RPMI7951 (cell line): ENCODE data around the gene CACNB4. TPM values are rescaled to one million over a fixed set of nuclear protein-coding genes. Genes with fewer than 3 reads are reported as not detected.
"Not testable (repeated sequence)": the region's sequence is repeated elsewhere in the genome, so short reads cannot be mapped to it uniquely, and the experiment has no call there.

ENCODE experiments used
- DNase-seq: peaks from one replicate; pipeline ENCODE4 v3.0.0-alpha.2; 2012; ENCODE audit warnings: low read depth
- total RNA-seq: library from RNA; depleted of rRNA; stranded (reverse); fragments of >200 nt; shearing (Covaris generic); gene quantifications from 2 replicates; pipeline ENCODE4 v1.2.3, GENCODE V29; 2014; rRNA removed

Gene CACNB4
- 0.10 and 0.12 TPM in 2 replicates for total RNA-seq

DNA sequence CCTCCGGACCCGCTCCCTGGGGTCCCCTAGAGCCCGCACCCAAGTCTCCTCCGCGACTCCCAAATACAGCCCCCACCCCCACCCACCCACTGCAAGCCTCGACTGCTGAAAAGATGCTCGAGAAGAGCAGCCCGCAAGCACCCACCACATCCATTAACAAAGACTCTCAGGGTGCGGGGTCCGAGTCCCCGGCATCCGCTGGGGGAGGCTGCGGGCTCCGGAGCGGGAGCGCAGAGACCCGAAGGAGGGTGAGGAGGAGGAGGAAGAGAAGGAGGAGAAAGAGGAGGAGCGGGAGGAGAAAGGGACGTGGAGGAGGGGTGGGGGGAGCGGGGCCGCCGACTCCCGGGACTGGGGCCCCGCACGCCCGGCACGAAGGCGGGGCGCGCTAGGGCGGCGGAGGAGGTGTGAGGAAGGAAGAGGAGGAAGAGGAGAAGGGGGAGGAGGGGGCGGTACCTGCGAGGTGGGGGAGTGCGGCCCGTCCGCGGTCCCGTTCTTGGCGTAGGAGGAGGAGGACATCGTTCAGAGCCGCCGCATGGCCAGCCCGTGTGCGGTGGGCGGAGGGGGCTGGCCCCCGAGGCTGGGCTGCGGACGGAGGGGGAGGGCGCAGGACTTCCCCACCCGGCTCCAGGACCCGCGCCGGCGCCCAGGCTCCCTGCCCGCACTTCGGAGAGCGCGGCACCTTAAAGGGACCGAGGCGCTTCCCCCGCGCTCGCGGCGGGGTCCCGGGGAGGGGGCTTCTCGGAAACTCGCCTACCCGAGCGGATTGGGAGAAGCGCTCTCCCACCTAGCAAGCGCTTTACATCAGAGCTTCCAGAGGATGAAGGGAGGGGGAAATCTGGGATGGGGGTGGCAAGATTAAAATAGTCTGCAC, at the start of gene CACNB4:
Gene CACNB4 (minus strand): TSS at position 549 of the 871 bp plus-strand sequence.
- no peak for DNase-seq

- peak; percentile 2 for DNase-seq
Measured at GRCh38 chr2:152134488-152135280, 35.8 kb upstream of the CACNB4 start.

GRCh38 chr2:152132306-152132705, 33.5 kb upstream of the CACNB4 start:
- no peak for DNase-seq

GRCh38 chr2:152127628-152128027, 28.8 kb upstream of the CACNB4 start:
- no peak for DNase-seq

GRCh38 chr2:152126664-152127063, 27.8 kb upstream of the CACNB4 start:
- peak; percentile 17 for DNase-seq

DNA sequence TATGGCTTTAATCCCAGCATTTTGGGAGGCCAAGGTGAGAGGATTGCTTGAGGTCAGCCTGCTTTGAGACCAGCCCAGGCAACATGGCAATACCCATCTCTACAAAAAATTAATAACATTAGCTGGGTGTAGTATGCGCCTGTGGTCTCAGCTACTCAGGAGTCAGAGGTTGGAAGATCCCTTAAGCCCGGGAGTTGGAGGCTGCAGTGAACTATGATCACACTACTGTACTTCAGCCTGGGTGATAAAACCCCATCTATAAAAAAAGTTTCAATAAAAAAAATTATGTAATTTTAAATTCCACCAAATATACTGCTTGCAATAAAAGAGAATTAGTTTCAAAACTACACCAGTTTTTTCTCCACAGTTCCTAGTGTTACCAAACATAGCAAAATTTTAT, 23.3 kb upstream of the CACNB4 start:
- no peak for DNase-seq

DNA sequence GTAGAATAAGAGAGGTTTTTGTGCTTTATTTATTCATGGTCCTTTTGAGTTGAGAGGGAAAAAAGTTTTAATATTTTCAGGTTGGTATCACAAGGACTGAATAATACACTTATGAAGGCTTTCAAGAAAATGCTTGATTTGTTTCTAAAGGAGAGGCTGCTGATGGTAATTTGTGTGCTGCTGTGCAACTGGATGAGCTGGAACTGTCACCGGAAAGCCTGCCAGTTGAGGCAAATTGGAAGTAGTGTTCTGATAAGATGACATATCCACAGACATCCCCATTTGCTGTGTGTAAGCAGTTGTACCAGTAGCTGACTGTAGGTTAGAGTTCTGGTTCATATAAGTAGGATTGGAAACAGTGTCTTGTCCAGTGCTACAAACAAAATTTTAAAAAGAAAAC, 21.6 kb upstream of the CACNB4 start:
- DNase-seq, result no peak

GRCh38 chr2:152115952-152116351, 17.1 kb upstream of the CACNB4 start:
- no peak for DNase-seq

- DNase-seq, result no peak
Measured at GRCh38 chr2:152114366-152114765, 15.5 kb upstream of the CACNB4 start.

- DNase-seq, result not testable (repeated sequence)
Measured at GRCh38 chr2:152107140-152107539, 8.3 kb upstream of the CACNB4 start.

GRCh38 chr2:152106464-152106863, 7.6 kb upstream of the CACNB4 start:
- DNase-seq, result peak; percentile 48

GRCh38 chr2:152103271-152103670, 4.4 kb upstream of the CACNB4 start:
- no peak for DNase-seq

- no peak for DNase-seq
Measured at GRCh38 chr2:152100961-152101360, 2.1 kb upstream of the CACNB4 start.

- peak; percentile 31 for DNase-seq
Measured at GRCh38 chr2:152099367-152100050, 665 bp upstream of the CACNB4 start.

- no peak for DNase-seq
Measured at GRCh38 chr2:152097801-152098495, 896 bp downstream of the CACNB4 start.

- peak; percentile 13 for DNase-seq
Measured at GRCh38 chr2:152097290-152097800, 1.5 kb downstream of the CACNB4 start.

- no peak for DNase-seq
Measured at GRCh38 chr2:152095146-152095545, 3.7 kb downstream of the CACNB4 start.

- no peak for DNase-seq
Measured at GRCh38 chr2:152094014-152094413, 4.8 kb downstream of the CACNB4 start.

- DNase-seq, result peak; percentile 16
Measured at GRCh38 chr2:152093464-152093863, 5.4 kb downstream of the CACNB4 start.

DNA sequence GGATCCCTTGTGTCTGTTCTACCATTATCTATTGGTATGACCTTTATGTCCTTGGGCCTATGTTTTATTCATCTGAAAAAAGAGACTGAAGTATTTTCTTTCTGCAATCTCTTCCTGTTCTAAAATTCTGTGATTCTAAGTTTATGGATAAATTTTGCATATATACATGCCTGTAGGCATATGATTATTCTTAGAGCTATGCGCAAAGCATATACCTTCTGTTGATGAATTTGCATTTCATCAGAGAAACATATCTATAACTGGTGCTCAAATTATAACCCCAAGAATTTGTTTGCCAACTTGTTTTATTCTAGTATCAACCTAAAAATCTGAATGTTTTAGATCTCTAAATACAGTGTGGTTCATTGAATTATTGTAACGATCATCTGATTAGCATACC, 6.7 kb downstream of the CACNB4 start:
- DNase-seq, result no peak

DNA sequence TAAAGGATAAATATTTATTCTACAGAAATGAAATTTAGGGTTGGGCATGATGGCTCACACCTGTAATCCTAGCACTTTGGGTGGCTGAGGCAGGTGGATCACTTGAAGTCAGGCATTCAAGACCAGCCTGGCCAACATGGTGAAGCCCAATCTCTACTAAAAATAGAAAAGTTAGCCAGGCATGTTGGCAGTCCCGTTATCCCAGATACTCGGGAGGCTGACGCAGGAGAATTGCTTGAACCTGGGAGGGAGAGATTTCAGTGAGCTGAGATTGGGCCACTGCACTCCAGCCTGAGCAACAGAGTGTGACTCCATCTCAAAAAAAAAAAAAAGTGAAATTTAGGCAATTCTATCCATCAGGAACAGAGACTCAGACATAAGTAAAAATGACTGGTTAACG, 8.1 kb downstream of the CACNB4 start:
- not testable (repeated sequence) for DNase-seq
